Activated CD8-positive, alpha-beta memory T cell treated with anti-CD3 and anti-CD28 coated beads for 4 hours (primary cell): Measurements from ENCODE around the gene STARD9.
"Not testable (repeated sequence)": the region's sequence is repeated elsewhere in the genome, so short reads cannot be mapped to it uniquely, and the experiment has no call there.

Experiments
- DNase-seq, 2 donors: peaks; one replicate each; pipeline ENCODE4 v3.0.0-alpha.2; 2020; ENCODE audit warnings: low read depth in 2 of 2

STARD9 gene

DNA sequence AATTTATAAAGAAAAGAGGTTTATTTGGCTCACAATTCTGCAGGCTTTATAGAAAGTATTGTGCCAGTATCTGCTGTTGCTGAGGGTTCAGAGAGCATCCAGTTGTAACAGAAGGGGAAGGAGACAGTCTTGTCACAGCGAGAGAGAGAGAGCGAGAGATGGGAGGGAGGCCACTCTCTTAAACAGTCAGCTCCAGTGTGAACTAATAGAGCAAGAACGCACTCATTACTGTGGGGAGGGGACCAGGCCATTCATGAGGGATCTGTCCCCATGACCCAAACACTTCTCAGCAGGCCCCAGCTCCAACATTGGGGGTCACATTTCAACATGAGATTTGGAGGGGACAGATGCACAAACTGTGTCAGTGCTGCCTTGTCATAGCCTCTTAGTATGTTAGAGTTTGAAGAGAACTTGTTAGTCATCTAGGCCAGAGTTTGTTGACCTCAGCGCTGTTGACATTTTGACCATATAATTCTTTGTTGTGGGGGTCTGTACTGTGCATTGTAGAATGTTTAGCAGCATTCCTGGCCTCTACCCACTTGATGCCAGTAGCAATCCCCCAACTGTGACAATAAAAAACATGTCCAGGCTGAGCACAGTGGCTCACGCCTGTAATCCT lies 15.3 kb downstream of the STARD9 start:
- DNase-seq: no peak

GRCh38 chr15:42591238-42591934 lies 16.0 kb downstream of the STARD9 start:
- DNase-seq: no peak

DNA sequence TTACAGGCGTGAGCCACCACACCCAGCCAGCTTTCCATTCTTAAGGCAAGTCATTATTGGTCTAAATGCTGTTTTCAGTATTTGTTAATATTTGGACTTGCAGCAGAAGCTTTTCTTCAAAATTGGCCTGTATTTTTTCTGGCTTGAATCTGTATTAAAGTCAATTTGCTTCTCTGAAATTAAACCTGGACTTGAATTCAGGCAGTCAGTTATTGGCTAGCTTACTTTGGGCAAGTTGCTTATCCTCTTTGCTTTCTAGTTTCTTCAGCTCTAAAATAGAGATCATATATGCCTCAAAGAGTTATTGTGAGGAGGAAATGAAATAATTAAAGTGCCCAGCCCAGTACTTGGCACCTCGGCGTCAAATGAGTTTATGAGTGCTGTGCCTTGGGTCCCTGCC lies 17.3 kb downstream of the STARD9 start:
- DNase-seq: no peak

DNA sequence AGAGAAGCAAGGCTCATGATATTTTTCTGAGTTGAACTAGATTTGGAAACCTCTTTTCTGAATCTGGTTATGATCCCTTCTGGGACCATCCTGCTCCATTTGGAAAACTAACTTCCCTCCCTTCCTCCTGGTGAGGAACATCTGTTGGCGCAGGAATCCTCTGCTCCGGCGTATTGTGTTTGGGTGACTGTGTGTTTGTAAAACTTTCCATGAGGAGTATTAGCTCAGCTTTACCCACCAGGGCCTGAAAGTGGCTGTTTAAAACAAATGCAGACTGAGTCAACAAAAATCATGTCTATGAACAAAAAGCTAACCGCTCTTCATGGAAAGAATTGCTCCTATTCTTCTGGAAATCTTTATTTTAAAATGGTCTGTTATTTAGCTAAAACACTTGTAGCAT lies 17.7 kb downstream of the STARD9 start:
- no peak for DNase-seq

- no peak for DNase-seq
These were observed 18.7 kb downstream of the STARD9 start for GRCh38 chr15:42594095-42594494.

GRCh38 chr15:42595626-42596240 lies 20.3 kb downstream of the STARD9 start:
- no peak for DNase-seq

DNA sequence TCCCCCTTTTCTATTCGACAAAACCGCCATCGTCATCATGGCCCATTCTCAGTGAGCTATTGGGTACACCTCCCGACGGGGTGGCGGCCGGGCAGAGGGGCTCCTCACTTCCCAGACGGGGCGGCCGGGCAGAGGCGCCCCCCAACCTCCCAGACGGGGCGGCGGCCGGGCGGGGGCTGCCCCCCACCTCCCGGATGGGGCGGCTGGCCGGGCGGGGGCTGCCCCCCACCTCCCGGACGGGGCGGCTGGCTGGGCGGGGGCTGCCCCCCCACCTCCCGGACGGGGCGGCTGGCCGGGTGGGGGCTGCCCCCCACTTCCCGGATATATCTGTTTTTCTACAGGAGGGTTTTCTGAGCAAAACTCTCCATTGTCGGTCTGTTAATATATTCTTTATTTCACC lies 25.9 kb downstream of the STARD9 start:
- not testable (repeated sequence) for DNase-seq

DNA sequence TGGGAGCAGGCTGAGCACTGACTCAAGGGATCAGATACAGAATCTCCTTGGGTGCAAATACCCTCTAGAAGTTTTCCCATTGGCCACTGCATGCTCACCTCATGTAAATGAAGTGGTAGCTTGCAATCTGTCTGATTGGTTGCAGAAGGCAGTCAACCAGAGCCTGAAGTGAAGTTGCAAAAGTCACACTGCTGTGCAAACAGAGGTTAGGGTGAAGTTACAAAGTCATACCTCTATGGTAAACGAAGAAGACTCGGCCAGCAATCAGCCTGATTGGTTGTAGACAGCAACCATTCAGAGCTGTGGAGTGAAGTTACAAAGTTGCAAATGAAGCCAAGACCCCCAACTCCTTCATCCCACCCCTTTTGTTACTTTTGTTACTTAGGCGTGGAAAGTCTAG lies 27.1 kb downstream of the STARD9 start:
- DNase-seq: no peak

DNA sequence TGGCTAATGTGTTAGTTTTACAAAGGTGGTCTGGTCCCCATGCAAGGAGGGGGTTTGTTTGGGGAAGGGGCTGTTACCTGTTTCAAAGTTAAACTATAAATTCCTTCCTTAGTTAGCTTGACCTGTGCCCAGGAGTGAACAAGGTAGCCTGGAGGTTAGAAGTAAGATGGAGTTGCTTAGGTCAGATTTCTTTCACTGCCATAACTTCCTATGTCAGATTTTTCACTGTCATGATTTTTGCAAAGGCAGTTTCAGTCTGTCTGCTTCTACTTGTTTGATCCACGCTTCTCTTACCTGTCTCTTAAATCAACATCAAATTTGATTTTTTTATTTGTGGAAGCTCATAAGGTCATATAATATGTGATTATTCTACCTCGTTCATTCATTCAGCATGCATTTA lies 28.6 kb downstream of the STARD9 start:
- no peak for DNase-seq

GRCh38 chr15:42604894-42605744 lies 29.7 kb downstream of the STARD9 start:
- no peak for DNase-seq

- no peak for DNase-seq
These were observed 30.4 kb downstream of the STARD9 start for GRCh38 chr15:42605796-42606195.

DNA sequence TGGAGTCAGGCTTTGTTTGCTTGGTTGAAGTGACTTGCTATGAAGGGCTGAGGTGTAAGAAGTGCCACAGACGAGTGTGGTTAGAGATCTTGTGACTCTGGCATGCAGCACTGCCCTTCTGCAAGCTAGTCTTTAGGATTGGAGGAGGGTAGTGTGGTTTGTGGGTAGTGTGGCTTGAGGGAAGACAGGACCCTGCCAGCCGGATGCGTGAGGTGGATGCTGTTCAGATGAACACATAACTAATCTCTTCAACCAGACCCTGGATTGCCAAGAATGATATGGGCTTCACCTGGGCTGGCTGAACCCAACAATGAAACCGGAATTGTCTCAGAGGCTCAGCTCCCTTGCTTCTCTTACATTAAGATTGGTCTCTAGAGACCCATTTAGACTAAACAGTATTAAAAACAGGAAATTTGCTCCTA lies 32.7 kb downstream of the STARD9 start:
- DNase-seq: peak; percentile 5 to 26

- no peak for DNase-seq
These were observed 33.5 kb downstream of the STARD9 start for GRCh38 chr15:42608752-42609488.

DNA sequence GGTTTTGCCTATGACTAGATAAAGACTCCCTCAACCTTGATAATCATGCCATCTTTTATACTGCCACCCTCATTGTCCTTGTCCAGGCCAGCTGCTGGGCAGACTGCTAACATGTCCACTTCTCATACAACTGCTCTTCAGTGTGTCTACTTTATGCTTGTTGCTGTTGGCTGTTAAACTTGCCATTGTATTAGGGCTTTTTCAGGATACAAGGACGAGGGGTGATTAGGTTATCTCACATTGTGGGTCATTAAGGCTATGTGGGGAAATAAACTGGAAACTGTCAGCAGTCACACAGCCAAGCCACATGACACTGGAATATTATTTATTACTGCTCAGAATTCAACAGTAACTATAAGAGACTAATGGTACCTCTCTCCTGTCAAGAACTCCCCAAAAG lies 36.1 kb downstream of the STARD9 start:
- DNase-seq: no peak

- no peak for DNase-seq
These were observed 37.0 kb downstream of the STARD9 start for GRCh38 chr15:42612367-42612912.

DNA sequence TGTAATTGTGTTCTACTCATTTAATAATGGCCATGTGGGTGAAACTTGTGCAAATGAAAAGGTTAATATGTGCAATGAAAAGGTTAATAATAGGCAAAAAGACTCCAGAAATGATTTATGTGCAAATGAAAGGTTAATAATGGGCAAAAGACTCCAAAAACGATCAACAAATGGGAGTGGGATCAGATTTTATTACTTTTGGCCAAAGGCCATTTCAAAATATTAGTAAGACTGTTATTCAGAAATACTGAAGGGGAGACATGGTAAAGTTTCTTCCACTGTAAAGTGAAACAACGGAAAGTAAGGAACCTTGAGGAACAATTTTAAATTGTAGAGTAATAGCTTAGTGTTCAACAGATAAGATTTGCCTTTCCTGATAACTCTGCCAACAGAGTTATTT lies 40.7 kb downstream of the STARD9 start:
- DNase-seq: no peak

DNA sequence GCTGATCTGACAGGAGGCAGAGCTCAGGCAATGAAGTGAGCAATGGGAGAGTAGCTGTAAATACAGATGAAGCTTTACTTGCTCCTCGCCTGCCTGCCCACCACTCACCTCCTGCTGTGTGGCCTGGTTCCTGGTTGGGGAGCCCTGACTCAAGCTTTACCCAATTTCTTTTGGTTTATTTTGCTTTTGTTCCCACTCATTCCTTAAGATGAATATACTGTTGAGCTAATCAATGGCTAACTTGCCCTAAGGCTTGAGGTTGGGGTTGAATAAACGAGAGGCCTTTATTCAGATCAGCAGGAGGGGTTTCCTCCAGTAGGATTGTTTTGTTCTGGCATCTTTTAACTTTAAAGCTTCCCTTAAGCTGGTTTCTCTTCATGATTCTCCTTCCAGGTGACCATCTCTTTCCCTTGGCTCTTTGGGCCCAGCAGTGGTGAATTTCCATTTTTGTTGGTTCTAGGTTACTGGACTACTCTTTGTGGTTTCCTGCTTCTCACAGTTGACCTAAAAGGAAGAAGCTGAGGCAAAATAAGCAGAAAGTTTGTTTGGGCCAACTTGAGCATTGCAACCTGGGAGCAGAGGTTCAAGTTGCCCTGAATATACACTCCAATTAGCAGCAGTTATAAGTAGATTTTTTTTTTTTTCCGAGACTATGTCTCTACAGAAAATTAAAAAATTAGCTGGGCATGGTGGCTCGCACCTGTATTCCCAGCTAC lies 44.4 kb downstream of the STARD9 start:
- no peak for DNase-seq

DNA sequence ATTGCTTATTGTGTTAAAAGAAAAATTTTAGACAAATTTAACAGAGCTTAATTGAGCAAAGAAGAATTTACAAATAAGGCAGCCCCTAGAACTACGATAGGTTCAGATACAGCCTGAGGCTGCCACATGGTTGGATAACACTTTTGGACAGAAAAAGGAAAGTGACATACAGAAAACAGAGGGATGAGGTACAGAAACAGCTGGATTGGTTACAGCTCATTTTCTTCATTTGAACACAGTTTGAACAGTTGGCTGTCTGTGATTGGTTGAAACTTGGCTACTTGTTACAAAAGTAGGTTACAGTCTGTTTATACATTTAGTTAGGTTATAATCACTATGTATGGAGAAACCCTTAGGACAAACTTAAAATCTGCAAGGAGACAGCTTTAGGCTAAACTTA lies 46.0 kb downstream of the STARD9 start:
- DNase-seq: no peak

DNA sequence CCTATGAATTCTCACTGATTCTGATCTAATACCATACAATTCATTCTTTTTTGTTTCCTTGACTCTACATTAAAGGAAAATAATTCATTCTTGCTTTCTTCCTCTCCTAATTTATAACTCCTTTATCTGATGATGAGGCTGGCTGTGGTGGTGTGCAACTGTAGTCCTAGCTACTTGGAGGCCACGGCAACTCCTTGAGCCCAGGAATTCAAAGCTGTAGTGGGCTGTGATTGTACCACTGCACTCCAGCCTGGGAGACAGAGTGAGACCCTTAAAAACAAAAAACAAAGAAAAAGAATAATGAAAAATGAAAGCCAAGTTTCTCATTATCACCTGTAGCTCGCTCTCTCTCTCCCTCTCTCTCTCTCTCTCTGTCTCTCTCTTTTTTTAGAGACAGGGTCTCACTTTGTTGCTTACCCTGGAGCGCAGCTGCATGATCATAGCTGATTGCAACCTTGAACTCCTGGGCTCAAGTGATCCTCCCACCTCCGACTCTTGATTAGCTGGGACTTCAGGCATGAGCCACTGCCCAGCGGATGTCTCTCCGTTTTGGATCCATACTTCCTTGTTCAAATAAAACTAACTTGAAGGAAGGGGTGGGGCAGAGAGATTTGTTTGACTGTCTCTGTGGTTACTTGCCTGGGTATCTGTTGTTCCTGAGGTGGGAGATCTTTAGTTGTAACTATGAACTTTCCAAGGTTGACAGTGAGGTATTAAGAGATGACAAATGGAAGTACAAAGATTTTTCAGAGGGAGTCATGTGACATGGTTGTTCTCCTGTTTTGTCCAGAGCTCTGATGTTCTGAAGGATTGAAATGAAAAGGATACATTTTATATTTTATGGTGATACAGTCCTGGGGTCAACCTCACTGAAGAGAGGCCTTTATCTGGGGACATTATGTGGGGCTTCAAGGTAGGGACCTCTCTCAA lies 46.9 kb downstream of the STARD9 start:
- no peak for DNase-seq

GRCh38 chr15:42623951-42624350 lies 48.5 kb downstream of the STARD9 start:
- no peak for DNase-seq
